Ovary (tissue), 3 donors: ENCODE results near the gene AKAP6.

Experiments used
- EP300 ChIP-seq: sonication (generic); formaldehyde crosslinking; IDR thresholded peaks from one replicate; pipeline ENCODE4 v1.6.1; 2017; ENCODE audit warnings: antibody characterized with exemption
- POLR2A ChIP-seq: fragments of 450-650 bp; IDR thresholded peaks from one replicate; pipeline ENCODE4 v1.6.1; 2017; ENCODE audit warnings: antibody characterized with exemption, mild to moderate bottlenecking, moderate library complexity
- TF ChIP-seq, protein P1 (sequence below), 3 donors: fragments of 450-650 bp in 2 of 3; fragments of 200-600 bp in 1 of 3; IDR thresholded peaks; one replicate each; pipeline versions ENCODE4 v1.5.1 to v1.8.0; 2016 to 2022; ENCODE audit warnings: antibody characterized with exemption in 3 of 3, mild to moderate bottlenecking in 1 of 3
- donor health status: DM: no; HTN: no; CAD: no.

DNA sequence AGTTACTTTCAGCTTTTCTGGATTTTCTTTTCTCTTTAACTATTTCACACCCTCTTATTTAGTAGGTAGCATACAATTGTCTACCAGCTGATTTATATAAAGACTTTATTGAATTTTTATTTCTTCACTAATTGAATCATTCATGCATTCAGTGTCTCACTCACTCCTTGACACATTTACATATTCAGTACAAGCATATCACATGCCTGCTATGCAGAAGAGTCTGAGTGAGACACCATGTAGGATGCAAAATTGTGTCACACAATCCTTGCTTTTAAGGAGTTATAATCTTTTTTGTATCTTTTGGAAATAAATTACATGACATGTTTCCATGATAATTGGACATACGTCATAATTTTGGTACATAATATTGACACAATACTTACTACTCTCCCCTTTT, 83.0 kb downstream of the AKAP6 start:
- TF ChIP-seq, protein P1, sequence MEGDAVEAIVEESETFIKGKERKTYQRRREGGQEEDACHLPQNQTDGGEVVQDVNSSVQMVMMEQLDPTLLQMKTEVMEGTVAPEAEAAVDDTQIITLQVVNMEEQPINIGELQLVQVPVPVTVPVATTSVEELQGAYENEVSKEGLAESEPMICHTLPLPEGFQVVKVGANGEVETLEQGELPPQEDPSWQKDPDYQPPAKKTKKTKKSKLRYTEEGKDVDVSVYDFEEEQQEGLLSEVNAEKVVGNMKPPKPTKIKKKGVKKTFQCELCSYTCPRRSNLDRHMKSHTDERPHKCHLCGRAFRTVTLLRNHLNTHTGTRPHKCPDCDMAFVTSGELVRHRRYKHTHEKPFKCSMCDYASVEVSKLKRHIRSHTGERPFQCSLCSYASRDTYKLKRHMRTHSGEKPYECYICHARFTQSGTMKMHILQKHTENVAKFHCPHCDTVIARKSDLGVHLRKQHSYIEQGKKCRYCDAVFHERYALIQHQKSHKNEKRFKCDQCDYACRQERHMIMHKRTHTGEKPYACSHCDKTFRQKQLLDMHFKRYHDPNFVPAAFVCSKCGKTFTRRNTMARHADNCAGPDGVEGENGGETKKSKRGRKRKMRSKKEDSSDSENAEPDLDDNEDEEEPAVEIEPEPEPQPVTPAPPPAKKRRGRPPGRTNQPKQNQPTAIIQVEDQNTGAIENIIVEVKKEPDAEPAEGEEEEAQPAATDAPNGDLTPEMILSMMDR (IDR thresholded peaks at IDR 0.05) = no peak
- TF ChIP-seq EP300 (no peak), POLR2A (no peak)
